ENCODE data around the gene CALN1.

Gene CALN1

DNA sequence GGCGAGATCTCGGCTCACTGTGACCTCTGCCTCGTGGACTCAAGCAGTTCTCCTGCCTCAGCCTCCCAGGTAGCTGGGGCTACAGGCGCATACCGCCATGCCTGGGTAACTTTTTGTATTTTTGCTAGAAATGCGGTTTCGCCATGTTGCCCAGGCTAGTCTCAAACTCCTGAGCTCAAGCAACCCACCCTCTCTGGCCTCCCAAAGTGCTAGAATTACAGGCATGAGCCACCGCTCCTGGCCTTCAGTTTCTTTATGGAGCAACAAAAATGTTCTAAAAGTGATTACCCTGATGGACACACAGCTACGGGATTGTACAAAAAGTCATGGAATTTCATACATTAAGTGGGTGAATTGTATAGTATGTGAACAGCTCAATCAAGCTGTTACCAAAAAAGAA, 216.0 kb downstream of the CALN1 start:
- no peak overlapping the region for H3K9ac ChIP-seq (ENCODE audit: low read length)
- no peaks in the 10 kb centered on the region for H3K9me2 ChIP-seq (ENCODE audit: low read depth, low read length)
- H3K9me3 ChIP-seq (ENCODE audit: low read length) = no peaks in the 10 kb centered on the region
- TF ChIP-seq, protein P1, sequence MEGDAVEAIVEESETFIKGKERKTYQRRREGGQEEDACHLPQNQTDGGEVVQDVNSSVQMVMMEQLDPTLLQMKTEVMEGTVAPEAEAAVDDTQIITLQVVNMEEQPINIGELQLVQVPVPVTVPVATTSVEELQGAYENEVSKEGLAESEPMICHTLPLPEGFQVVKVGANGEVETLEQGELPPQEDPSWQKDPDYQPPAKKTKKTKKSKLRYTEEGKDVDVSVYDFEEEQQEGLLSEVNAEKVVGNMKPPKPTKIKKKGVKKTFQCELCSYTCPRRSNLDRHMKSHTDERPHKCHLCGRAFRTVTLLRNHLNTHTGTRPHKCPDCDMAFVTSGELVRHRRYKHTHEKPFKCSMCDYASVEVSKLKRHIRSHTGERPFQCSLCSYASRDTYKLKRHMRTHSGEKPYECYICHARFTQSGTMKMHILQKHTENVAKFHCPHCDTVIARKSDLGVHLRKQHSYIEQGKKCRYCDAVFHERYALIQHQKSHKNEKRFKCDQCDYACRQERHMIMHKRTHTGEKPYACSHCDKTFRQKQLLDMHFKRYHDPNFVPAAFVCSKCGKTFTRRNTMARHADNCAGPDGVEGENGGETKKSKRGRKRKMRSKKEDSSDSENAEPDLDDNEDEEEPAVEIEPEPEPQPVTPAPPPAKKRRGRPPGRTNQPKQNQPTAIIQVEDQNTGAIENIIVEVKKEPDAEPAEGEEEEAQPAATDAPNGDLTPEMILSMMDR (IDR thresholded peaks at IDR 0.05; ENCODE audit: low read length) = no peak
- TF ChIP-seq EZH2 (IDR thresholded peaks at IDR 0.05; ENCODE audit: borderline replicate concordance, low read length) = no peak
- no peak overlapping the region for H3K4me2 ChIP-seq (ENCODE audit: low read length)
- no peak overlapping the region for H3K27ac ChIP-seq (ENCODE audit: low read depth, low read length, poor library complexity, severe bottlenecking)
- H3K36me3 ChIP-seq (ENCODE audit: insufficient read depth, low read length) = no peaks in the 10 kb centered on the region
- H3K4me1 ChIP-seq (ENCODE audit: insufficient read depth, low read length, severe bottlenecking) = no peaks in the 10 kb centered on the region
- no peaks in the 10 kb centered on the region for H4K20me1 ChIP-seq (ENCODE audit: insufficient read depth, low read length)
- no peak overlapping the region for H2AFZ ChIP-seq (ENCODE audit: low read length)
- H3K27me3 ChIP-seq (ENCODE audit: insufficient read depth, low read length) = no peaks in the 10 kb centered on the region; the same call in 1 of the 2 replicates
- H3K4me3 ChIP-seq (ENCODE audit: low read depth, low read length, poor library complexity, severe bottlenecking) = no peak overlapping the region
- no peaks in the 10 kb centered on the region for H3K79me2 ChIP-seq (ENCODE audit: insufficient read depth, low read length)
- no peaks in the 10 kb centered on the region for H3F3A ChIP-seq (ENCODE audit: insufficient read depth, low read length)

DNA sequence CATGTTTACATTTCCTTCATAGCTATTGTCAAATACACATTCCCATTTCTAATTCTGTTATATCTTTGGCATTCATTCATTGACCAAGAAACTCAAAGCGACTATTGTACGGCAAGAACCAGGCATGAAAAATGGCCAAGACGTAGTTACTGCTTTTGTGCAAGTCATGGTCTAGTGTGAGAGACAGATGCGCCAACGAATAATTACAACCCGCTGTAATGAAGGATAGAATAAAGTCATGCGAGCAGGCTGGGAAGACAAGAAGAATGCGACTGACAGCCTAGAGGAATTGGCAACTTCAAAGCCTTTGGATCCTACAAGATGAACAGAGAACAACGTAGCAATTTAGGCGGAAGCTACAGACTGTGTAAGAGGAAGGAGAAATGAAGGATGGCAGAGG, 221.2 kb downstream of the CALN1 start:
- Histone ChIP-seq H3K27me3 (ENCODE audit: insufficient read depth, low read length) (no peaks in the 10 kb centered on the region), H3K9me2 (ENCODE audit: low read depth, low read length) (no peaks in the 10 kb centered on the region)

DNA sequence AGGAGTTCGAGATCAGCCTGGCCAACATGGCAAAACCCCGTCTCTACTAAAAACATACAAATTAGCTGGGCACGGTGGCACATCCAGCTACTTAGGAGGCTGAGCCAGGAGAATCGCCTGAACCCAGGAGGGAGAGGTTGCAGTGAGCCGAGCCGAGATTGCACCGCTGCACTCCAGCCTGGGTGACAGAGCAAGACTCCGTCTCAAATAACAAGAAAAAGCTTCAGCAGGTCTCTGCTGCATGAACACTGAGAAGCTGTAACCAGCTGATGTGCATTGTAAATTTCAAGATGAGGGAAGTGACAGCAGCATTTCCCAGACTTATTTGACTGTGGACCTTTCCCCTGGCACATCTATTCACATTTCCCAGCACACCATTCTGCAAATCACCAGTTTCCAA, 222.0 kb downstream of the CALN1 start:
- H3K4me1 ChIP-seq (ENCODE audit: insufficient read depth, low read length, severe bottlenecking) = no peaks in the 10 kb centered on the region
- no peaks in the 10 kb centered on the region for H3F3A ChIP-seq (ENCODE audit: insufficient read depth, low read length)
- TF ChIP-seq, protein P1 (IDR thresholded peaks at IDR 0.05; ENCODE audit: low read length) = no peak
- TF ChIP-seq EZH2 (IDR thresholded peaks at IDR 0.05; ENCODE audit: borderline replicate concordance, low read length) = no peak
- H3K27me3 ChIP-seq (ENCODE audit: insufficient read depth, low read length) = no peaks in the 10 kb centered on the region
- no peaks in the 10 kb centered on the region for H4K20me1 ChIP-seq (ENCODE audit: insufficient read depth, low read length)
- H3K9me2 ChIP-seq (ENCODE audit: low read depth, low read length) = no peaks in the 10 kb centered on the region
- H3K36me3 ChIP-seq (ENCODE audit: insufficient read depth, low read length) = no peaks in the 10 kb centered on the region
- no peak overlapping the region for H3K27ac ChIP-seq (ENCODE audit: low read depth, low read length, poor library complexity, severe bottlenecking)
- no peak overlapping the region for H3K4me3 ChIP-seq (ENCODE audit: low read depth, low read length, poor library complexity, severe bottlenecking)
- no peak overlapping the region for H3K9ac ChIP-seq (ENCODE audit: low read length)
- H2AFZ ChIP-seq (ENCODE audit: low read length) = no peak overlapping the region
- H3K9me3 ChIP-seq (ENCODE audit: low read length) = no peaks in the 10 kb centered on the region
- no peaks in the 10 kb centered on the region for H3K79me2 ChIP-seq (ENCODE audit: insufficient read depth, low read length)
- H3K4me2 ChIP-seq (ENCODE audit: low read length) = no peak overlapping the region

More for the DNA sequence above, 221.2 kb downstream of the CALN1 start:
- Histone ChIP-seq H3K4me3 (ENCODE audit: low read depth, low read length, poor library complexity, severe bottlenecking) (no peak overlapping the region), H3K36me3 (ENCODE audit: insufficient read depth, low read length) (no peaks in the 10 kb centered on the region), H3K79me2 (ENCODE audit: insufficient read depth, low read length) (no peaks in the 10 kb centered on the region), H4K20me1 (ENCODE audit: insufficient read depth, low read length) (no peaks in the 10 kb centered on the region), H3K9me3 (ENCODE audit: low read length) (no peaks in the 10 kb centered on the region), H3F3A (ENCODE audit: insufficient read depth, low read length) (no peaks in the 10 kb centered on the region), H2AFZ (ENCODE audit: low read length) (no peak overlapping the region), H3K4me1 (ENCODE audit: insufficient read depth, low read length, severe bottlenecking) (no peaks in the 10 kb centered on the region), H3K4me2 (ENCODE audit: low read length) (no peak overlapping the region), H3K9ac (ENCODE audit: low read length) (no peak overlapping the region), H3K27ac (ENCODE audit: low read depth, low read length, poor library complexity, severe bottlenecking) (no peak overlapping the region)
- TF ChIP-seq, protein P1 (IDR thresholded peaks at IDR 0.05; ENCODE audit: low read length) = no peak
- no peak for TF ChIP-seq EZH2 (IDR thresholded peaks at IDR 0.05; ENCODE audit: borderline replicate concordance, low read length)
